IPS-11a (cell line): Measurements from ENCODE around the gene GALNT6.
"Not testable (repeated sequence)": the region's sequence is repeated elsewhere in the genome, so short reads cannot be mapped to it uniquely, and the experiment has no call there.

ENCODE experiments used
- H3K4me3 ChIP-seq: one replicate; pipeline ENCODE4 v1.5.1; 2013; ENCODE audit warnings: low read depth, low read length, control low read depth

GALNT6 gene

DNA sequence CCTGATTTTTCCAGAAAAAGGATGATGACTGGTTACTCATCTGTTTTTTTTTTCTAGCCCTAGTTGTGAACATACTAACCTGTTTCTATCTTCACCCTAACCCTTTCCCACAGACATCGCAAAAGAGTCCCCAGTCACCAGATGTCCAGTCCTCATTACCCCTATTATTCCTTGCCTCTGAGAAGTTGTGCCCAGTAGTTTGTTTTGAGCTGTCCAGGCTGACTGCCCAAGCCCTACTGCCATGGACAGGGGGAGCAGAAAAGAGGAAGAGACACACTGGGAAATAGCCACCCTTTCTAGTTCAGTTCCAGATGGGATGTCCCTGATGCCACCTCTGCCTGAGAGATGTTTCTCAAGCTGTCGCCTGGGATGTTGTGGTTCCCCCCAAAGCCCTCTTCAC, 30.9 kb downstream of the GALNT6 start:
- no peak overlapping the region for H3K4me3 ChIP-seq

GRCh38 chr12:51359851-51360250, 31.4 kb downstream of the GALNT6 start:
- no peak overlapping the region for H3K4me3 ChIP-seq

DNA sequence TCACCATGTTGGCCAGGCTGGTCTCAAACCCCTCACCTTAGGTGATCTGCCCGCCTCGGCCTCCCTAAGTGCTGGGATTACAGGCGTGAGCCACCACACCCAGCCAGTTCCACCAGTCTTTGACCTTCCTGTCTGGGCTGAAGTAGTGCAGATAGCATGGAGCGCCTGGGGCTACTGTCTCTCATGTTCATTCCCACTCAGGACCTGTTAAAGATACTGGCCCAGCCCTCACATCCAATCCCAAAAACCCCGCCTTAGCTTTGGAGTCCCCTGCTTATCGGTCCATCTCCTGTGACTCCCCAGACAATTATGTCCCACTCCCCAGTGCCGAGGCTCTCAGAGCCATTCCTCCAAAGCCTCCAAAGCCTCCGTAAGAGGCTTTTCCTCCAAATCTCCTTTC, 32.7 kb downstream of the GALNT6 start:
- H3K4me3 ChIP-seq = no peak overlapping the region

DNA sequence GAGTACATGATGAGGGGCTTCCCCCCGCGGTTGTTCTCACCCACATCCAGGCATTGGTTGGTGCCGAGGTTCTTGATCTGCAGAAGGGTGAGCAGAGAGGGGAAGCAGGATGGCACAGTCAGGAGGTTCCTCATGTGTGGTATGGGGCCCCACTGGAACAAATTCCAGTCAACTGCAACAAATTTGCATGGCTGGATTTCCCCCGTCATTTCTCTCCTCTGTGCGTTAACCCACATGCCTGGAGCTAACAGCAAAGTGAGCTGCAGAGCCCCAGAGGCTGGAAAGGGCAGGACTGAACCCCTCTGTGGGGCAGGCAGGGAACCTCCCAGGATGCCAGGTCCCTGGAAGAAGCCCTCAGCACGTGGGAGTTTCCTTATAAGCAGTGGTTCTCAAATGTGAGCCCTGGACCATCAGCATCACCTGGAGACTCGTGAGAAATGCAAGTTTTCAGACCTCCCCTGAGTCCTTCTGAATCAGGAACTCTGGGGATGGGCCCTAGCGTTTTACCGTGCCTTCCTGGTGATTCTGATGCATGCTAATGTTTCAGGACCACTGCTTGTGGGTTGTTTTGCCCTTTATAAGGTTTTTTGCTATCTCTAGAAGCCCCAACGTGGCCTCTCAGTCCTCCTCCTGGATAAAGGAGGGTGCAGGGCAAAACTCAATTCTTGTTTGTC, 33.7 kb downstream of the GALNT6 start:
- no peak overlapping the region for H3K4me3 ChIP-seq

- H3K4me3 ChIP-seq = no peak overlapping the region
Measured at GRCh38 chr12:51351913-51352532, 39.2 kb downstream of the GALNT6 start.

DNA sequence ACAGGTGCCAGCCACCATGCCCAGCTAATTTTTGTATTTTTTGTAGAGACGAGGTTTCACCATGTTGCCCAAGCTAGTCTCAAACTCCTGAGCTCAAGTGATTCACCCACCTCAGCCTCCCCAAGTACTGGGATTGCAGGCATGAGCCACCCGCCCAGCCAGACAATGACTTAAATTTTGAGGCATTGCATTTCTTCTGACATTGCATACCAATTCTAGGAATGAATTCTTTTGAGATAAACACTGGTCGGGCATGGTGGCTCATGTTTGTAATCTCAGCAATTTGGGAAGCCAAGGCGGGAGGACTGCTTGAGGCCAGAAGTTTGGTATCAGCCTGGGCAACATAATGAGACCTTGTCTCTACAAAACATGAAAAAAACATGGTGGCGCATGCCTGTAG, 42.2 kb downstream of the GALNT6 start:
- no peak overlapping the region for H3K4me3 ChIP-seq

- H3K4me3 ChIP-seq = no peak overlapping the region
Measured at GRCh38 chr12:51348116-51348515, 43.1 kb downstream of the GALNT6 start.

GRCh38 chr12:51346581-51346980, 44.6 kb downstream of the GALNT6 start, which contains the start of gene CELA1:
TSS of gene CELA1 (minus strand) at chr12:51346679. CDS start at chr12:51346638, 41 bp downstream.
- no peak within 1 kb of the TSS for H3K4me3 ChIP-seq

DNA sequence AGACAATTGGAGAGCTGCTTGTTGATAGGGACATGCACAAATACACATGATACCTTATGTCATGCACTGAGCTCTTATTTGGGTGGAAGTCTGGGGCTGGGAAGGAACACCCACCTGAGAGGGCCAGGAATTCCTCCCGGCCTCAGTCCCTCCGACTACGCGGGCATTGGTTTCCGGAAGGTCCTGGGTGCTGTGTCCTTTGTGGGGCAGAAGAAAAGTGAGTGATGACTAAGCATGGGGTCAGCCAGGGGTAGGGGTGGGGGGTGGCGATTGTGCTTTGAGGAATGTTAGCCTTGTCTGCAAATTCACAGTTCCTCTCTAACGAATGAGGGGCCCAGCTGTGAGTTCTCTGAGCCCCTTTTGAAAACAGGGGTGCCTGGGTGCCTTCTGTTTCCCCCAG, 45.5 kb downstream of the GALNT6 start:
- no peak overlapping the region for H3K4me3 ChIP-seq

DNA sequence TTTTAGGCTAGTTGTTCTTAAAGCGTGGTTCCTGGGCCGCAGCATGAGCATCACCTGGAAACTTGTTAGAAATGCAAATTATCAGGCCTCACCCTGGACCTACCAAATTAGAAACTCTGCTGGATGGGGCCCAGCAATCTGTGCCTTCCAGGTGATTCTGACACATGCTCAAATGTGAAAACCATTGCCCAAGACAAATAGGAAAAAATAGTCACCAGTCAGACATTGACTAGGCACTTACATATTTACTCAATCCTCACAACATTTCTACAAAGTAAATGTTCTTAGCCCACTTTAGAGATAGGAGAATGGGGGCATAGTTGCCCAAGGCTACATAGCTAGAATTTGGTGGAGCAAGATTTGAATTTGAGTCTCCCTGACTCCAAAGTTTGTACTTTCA, 48.0 kb downstream of the GALNT6 start:
- no peak overlapping the region for H3K4me3 ChIP-seq

DNA sequence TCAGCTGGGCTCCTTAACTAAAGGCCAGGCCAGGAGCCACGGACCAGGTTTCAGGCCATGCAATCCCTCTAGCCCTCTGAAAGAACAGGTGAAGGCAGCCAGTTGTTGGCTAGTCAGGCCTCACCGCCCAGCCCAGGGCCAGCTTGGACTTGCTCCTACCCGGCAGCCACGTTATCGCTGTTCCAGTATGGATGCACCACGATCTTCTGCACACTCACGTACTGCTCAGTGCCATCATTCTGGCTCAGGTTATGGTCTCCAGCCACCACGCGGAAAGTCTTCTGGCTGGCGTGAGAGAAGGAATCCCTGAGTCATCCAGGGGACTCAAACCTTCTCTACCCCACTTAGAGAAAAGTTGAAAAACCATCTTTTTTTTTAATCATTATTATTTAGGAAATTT, 48.8 kb downstream of the GALNT6 start:
- H3K4me3 ChIP-seq = no peak overlapping the region

DNA sequence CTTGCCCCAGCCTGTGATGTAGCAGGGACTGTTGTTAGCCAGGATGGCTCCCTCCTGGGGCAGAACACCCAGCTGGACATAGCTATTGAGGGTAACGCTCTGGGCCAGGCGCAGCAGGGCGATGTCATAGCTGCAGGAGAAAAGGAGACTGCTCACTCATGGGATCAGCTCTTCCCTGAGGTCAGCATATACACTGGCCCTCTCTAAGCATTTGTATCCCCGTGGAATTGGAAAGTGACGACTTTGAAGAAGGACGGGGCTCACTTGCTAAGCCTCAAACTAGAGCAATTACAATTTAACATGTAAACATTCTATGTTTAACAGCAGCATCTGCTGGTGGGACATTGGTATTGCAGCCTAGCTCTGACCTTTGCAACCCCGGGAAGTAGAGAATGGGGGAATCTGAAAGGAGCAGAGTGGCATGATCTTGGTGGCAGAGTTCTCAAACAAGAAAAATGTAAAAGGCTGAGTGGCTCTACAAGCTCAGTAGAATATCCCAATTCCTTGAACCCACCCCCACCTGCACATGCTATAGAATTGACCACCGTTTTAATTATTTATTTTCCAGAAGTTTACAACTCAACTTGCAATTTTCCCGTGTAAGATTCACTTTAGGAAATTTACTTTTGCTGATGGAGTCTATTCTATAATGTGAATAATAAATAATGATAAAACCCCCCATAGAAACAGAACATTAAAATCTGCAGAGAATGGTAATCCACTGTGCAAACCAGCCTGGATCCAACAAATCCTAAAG, 49.8 kb downstream of the GALNT6 start:
- H3K4me3 ChIP-seq = no peak overlapping the region

DNA sequence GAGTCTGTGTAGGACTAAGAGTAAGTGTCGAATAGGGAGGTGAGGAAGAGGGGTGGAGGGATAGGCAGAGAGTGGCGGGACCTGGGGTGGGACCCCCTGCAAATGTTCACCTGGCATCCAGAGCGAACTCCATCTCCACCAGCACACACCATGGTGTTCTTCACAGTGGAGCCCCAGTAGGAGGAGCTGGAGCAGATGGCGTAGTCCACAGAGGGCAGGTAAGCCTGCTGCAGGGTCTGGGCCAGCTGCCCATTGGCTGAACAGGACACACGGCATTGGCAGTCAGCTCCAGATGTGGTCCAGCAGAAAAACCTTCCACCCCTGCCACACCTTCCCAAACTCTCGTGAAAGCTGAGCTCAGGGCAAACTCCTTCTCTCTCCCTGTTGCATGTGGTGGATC, 51.5 kb downstream of the GALNT6 start:
- no peak overlapping the region for H3K4me3 ChIP-seq

DNA sequence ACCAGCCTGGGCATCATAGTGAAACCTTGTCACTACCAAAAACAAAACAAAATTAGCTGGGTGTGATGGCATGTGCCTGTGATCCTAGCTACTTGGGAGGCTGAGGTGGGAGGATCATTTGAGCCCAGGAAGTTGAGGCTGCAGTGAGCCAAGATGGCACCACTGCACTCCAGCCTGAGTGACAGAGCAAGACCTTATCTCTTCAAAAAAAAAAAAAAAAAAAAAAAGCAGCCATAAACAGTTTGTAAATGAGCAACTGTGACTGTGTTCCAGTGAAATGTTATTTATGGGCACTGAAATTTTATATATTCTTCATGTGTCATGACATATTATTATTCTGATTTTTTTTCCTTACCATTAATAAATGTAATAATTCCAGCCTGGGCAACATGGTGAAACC, 53.9 kb downstream of the GALNT6 start:
- H3K4me3 ChIP-seq = not testable (repeated sequence)

GRCh38 chr12:51335931-51336330, 55.3 kb downstream of the GALNT6 start:
- H3K4me3 ChIP-seq = no peak overlapping the region

GRCh38 chr12:51334764-51335163, 56.4 kb downstream of the GALNT6 start:
- H3K4me3 ChIP-seq = no peak overlapping the region

GRCh38 chr12:51333536-51333935, 57.7 kb downstream of the GALNT6 start:
- no peak overlapping the region for H3K4me3 ChIP-seq

DNA sequence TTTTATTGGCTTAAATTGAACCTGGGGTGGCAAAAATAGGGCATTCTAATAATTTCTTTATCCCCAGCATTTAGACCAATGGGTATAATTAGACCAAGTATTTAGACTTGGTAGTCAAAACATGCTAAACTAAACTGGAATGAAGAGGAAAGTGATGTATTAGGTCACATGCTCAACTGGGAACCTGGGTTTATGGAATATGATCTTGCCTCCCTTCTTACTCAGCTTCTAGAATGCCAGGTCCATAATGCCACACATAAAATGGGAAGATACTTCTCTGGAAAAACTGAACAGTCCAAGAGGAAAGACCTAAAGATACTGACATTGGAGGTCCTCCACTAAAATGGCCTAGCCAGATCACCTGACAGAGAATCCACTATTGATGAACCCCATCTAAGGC, 61.0 kb downstream of the GALNT6 start:
- no peak overlapping the region for H3K4me3 ChIP-seq

DNA sequence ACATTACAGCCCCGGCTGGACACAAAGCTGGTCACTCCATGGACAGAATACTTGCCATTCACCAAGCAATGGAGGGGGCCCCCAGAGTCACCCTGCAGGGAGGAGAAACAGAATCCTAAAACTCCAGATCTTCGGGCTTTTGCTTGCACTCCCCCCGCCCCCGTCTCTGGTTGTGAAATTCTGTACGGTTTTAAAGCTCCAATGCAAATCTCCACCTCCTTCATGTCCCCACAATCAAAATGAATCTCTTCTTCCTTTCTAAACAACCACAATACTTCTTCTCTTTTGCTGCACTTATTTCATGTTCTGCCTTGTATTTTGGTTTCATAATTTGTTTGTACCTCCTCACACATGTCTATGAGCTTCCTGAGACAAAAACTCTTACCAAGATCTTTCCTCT, 61.5 kb downstream of the GALNT6 start:
- H3K4me3 ChIP-seq = no peak overlapping the region

- no peak overlapping the region for H3K4me3 ChIP-seq
Measured at GRCh38 chr12:51328587-51328986, 62.6 kb downstream of the GALNT6 start.

- no peak overlapping the region for H3K4me3 ChIP-seq
Measured at GRCh38 chr12:51326698-51327439, 64.3 kb downstream of the GALNT6 start.
